Calu3 (cell line): ENCODE measurements around the gene DNAJC7. TPM values are rescaled to one million over a fixed set of nuclear protein-coding genes. Genes with fewer than 3 reads are reported as not detected.
A peak's percentile ranks its signal among the peaks of the same experiment; 100 is the strongest.

Experiments
- BruUV-seq: library from RNA; stranded (reverse); fragments of 400-500 nt; replicated peaks from 2 replicates; lab custom pipeline; 2021; lab: Mats Ljungman, UMichigan
- CTCF ChIA-PET: fragments of 300-600 bp; sonication (Branson Sonifier 250); formaldehyde crosslinking; loops from one replicate; lab custom pipeline; 2022; ENCODE audit warnings: antibody characterized with exemption; lab: Charles Lee
- DNase-seq: peaks from one replicate; pipeline ENCODE4 v3.0.0; 2022
- H3K27ac Mint-ChIP-seq: one replicate; pipeline ENCODE4 v1.8.0; 2022; ENCODE audit warnings: mixed read lengths; ENCODE audit not compliant: unreplicated experiment
- H3K27me3 Mint-ChIP-seq: one replicate; pipeline ENCODE4 v1.8.0; 2022; ENCODE audit warnings: mixed read lengths; ENCODE audit not compliant: unreplicated experiment
- H3K36me3 Mint-ChIP-seq: one replicate; pipeline ENCODE4 v1.8.0; 2022; ENCODE audit warnings: mild to moderate bottlenecking, moderate library complexity, mixed read lengths; ENCODE audit not compliant: insufficient read depth, unreplicated experiment
- H3K4me1 Mint-ChIP-seq: one replicate; pipeline ENCODE4 v1.8.0; 2022; ENCODE audit warnings: mild to moderate bottlenecking, low read depth, mixed read lengths; ENCODE audit not compliant: unreplicated experiment
- H3K4me3 Mint-ChIP-seq: one replicate; pipeline ENCODE4 v1.8.0; 2022; ENCODE audit warnings: mild to moderate bottlenecking, low read depth, moderate library complexity, mixed read lengths; ENCODE audit not compliant: unreplicated experiment
- H3K9me3 Mint-ChIP-seq: one replicate; pipeline ENCODE4 v1.8.0; 2022; ENCODE audit warnings: low read depth, mixed read lengths; ENCODE audit not compliant: unreplicated experiment
- intact Hi-C: fragments of 100-400 bp; cut with micrococcal nuclease; formaldehyde crosslinking; loops from one replicate; pipeline ENCODE4 v1.10.0; 2022; ENCODE audit not compliant: unreplicated experiment
- total RNA-seq: library from RNA; stranded (reverse); gene quantifications from 2 replicates; pipeline ENCODE4 v1.2.3, GENCODE V29; 2022
- TF ChIP-seq, protein P1 (sequence below): fragments of 200-600 bp; IDR thresholded peaks from one replicate; pipeline ENCODE4 v1.8.0; 2022; ENCODE audit warnings: antibody characterized with exemption; ENCODE audit not compliant: unreplicated experiment

The DNAJC7 gene
- total RNA-seq, 1 experiment from 2014 or later, result 184 TPM

DNA sequence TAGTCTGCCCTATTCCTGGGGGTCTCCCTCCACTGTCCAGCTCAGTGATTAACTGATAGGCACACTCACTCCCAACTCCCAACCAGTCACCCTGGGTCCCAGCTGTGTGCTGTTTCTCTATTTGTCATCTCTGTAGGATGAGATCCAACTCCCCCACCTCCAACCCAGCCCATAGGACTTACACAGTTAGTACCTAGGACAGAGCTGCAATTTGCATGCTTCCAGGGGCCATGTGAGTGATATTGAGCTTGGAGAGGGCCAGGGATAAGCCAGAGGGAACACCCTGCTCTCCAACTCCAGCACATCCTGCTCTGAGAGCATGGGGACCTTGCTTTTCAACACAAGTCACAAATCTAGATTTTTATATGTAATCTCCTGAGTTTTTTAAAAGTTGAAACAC, 24.4 kb upstream of the DNAJC7 start:
- Mint-ChIP-seq H3K4me1 (no peaks in the 10 kb centered on the region), H3K9me3 (no peaks in the 10 kb centered on the region), H3K36me3 (no peaks in the 10 kb centered on the region), H3K4me3 (no peak overlapping the region), H3K27me3 (no peaks in the 10 kb centered on the region), H3K27ac (no peak overlapping the region)
- CTCF ChIA-PET, result interaction anchor here (0.7 to 1.9 kb wide), 4 partner anchors 17 to 380 kb away, joined by 3 to 6 read pairs (median 3); partner anchors contain the start of gene DHX58
- DNase-seq, result no peak
- TF ChIP-seq, protein P1, sequence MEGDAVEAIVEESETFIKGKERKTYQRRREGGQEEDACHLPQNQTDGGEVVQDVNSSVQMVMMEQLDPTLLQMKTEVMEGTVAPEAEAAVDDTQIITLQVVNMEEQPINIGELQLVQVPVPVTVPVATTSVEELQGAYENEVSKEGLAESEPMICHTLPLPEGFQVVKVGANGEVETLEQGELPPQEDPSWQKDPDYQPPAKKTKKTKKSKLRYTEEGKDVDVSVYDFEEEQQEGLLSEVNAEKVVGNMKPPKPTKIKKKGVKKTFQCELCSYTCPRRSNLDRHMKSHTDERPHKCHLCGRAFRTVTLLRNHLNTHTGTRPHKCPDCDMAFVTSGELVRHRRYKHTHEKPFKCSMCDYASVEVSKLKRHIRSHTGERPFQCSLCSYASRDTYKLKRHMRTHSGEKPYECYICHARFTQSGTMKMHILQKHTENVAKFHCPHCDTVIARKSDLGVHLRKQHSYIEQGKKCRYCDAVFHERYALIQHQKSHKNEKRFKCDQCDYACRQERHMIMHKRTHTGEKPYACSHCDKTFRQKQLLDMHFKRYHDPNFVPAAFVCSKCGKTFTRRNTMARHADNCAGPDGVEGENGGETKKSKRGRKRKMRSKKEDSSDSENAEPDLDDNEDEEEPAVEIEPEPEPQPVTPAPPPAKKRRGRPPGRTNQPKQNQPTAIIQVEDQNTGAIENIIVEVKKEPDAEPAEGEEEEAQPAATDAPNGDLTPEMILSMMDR, result no peak
- no TSS peak for BruUV-seq
- intact Hi-C loops, result no loop called here

GRCh38 chr17:42040818-42041217, 23.6 kb upstream of the DNAJC7 start:
- Mint-ChIP-seq H3K4me3 (no peak overlapping the region), H3K27ac (no peak overlapping the region), H3K9me3 (no peaks in the 10 kb centered on the region), H3K36me3 (no peaks in the 10 kb centered on the region), H3K4me1 (no peaks in the 10 kb centered on the region), H3K27me3 (no peaks in the 10 kb centered on the region)
- DNase-seq, result no peak
- CTCF ChIA-PET, result interaction anchor here (0.8 to 1.9 kb wide), 3 partner anchors 16 to 81 kb away, joined by 3 to 6 read pairs (median 3); no protein-coding TSS in a partner anchor
- intact Hi-C loops, result no loop called here
- BruUV-seq, result no TSS peak
- TF ChIP-seq, protein P1, result no peak

- Mint-ChIP-seq H3K4me3 (no peak overlapping the region), H3K27me3 (no peaks in the 10 kb centered on the region), H3K9me3 (no peaks in the 10 kb centered on the region), H3K4me1 (no peaks in the 10 kb centered on the region), H3K27ac (no peak overlapping the region), H3K36me3 (no peaks in the 10 kb centered on the region)
- TF ChIP-seq, protein P1, result peak; percentile 4
- no peak for DNase-seq
- BruUV-seq, result no TSS peak
- CTCF ChIA-PET, result interaction anchor here (0.8 to 1.9 kb wide), 2 partner anchors 15 to 80 kb away, joined by 3 to 6 read pairs; no protein-coding TSS in a partner anchor
- intact Hi-C loops, result no loop called here
Observed at GRCh38 chr17:42039794-42040763, 22.8 kb upstream of the DNAJC7 start.

DNA sequence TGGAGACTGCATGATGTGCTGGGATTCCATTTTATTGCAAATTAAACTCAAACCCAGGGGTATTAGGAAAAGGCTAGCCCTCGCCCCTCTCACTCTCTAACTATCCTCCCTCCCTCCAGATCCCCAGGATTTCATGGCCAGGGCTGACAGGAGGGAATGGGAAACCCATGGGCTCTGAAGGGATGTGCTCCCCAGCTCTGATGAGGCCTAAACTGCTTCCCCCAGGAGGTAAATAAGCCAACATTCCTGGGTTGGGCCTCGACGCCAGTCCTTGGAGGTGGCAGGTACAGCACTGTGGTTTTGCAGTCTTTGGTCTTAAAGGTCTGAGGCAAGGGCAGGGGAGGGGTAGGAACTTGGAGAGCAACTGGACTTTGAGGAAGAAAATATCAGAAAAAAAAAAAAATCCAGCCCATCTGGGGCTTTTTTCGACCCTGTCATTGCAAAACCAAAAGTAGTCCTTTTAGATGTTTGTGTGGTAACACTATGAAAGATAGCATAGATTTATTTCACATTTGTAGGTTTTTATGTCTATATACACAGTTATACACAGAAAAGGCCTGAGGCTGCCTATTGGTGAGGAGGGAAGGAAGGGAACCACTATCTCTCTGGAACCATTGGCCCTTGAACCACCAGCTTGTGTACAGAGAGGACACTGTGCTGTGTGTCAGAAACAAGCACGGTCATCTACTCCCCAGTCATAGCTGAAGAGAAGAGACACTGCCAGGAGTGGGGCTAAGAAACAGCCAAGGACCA, 21.2 kb upstream of the DNAJC7 start:
- Mint-ChIP-seq H3K36me3 (no peaks in the 10 kb centered on the region), H3K4me3 (no peak overlapping the region), H3K27me3 (no peaks in the 10 kb centered on the region), H3K9me3 (no peaks in the 10 kb centered on the region), H3K27ac (no peak overlapping the region), H3K4me1 (no peaks in the 10 kb centered on the region)
- intact Hi-C loops, result no loop called here
- DNase-seq, result no peak
- CTCF ChIA-PET, result interaction anchor here (0.6 to 0.7 kb wide), 2 partner anchors 41 to 50 kb away, joined by 3 read pairs; no protein-coding TSS in a partner anchor
- BruUV-seq, result no TSS peak
- TF ChIP-seq, protein P1, result no peak
